Progenitor cell of endocrine pancreas (in vitro differentiated cells): ENCODE results near the gene SLC35F3. TPM values are rescaled to one million over a fixed set of nuclear protein-coding genes. Genes with fewer than 3 reads are reported as not detected.

Experiments
- DNase-seq: peaks from one replicate; pipeline ENCODE4 v3.0.0; 2021; ENCODE audit warnings: low spot score; ENCODE audit not compliant: unreplicated experiment
- H3K27ac Mint-ChIP-seq: 2 replicates; pipeline ENCODE4 v1.8.0; 2021; ENCODE audit warnings: mild to moderate bottlenecking, moderate library complexity, mixed read lengths
- H3K27me3 Mint-ChIP-seq: 2 replicates; pipeline ENCODE4 v1.8.0; 2021; ENCODE audit warnings: mixed read lengths
- H3K36me3 Mint-ChIP-seq: 2 replicates; pipeline ENCODE4 v1.8.0; 2022; ENCODE audit warnings: mixed read lengths; ENCODE audit not compliant: insufficient read depth
- H3K4me1 Mint-ChIP-seq: 2 replicates; pipeline ENCODE4 v1.8.0; 2021; ENCODE audit warnings: low read depth, mixed read lengths
- H3K4me3 Mint-ChIP-seq: 2 replicates; pipeline ENCODE4 v1.8.0; 2021; ENCODE audit warnings: low read depth, mild to moderate bottlenecking, moderate library complexity, mixed read lengths
- H3K9me3 Mint-ChIP-seq: 2 replicates; pipeline ENCODE4 v1.8.0; 2021; ENCODE audit warnings: low read depth, mixed read lengths
- total RNA-seq: library from RNA; stranded (reverse); gene quantifications from 2 replicates; pipeline ENCODE4 v1.2.1, GENCODE V29; 2021
- TF ChIP-seq, protein P1 (sequence below): fragments of 200-600 bp; sonication (generic); IDR thresholded peaks from one replicate; pipeline ENCODE4 v1.5.0; 2021; ENCODE audit warnings: antibody characterized with exemption, mild to moderate bottlenecking; ENCODE audit not compliant: unreplicated experiment

The SLC35F3 gene
- total RNA-seq, 1 donor from 2014 or later: 0.74 TPM

DNA sequence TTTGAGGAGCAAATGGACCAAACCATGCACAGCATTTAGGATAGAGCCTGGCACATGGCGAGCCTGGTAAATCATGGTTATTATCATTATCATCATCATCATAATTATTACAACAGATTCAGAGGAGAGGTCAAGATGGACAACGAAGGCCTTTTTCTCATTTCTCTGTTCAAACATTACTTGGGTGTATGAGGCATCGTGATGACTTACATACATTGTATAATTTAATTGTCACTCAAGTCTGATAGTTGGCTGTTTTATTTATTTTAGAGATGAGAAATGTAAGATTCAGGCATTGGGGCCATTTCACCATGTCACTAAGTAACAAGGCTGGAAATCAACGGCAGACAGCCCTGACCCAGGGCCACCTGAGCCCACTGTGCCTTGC is 68.1 kb downstream of the SLC35F3 start:
- Mint-ChIP-seq H3K27me3 (no peaks in the 10 kb centered on the region), H3K27ac (no peak overlapping the region)

DNA sequence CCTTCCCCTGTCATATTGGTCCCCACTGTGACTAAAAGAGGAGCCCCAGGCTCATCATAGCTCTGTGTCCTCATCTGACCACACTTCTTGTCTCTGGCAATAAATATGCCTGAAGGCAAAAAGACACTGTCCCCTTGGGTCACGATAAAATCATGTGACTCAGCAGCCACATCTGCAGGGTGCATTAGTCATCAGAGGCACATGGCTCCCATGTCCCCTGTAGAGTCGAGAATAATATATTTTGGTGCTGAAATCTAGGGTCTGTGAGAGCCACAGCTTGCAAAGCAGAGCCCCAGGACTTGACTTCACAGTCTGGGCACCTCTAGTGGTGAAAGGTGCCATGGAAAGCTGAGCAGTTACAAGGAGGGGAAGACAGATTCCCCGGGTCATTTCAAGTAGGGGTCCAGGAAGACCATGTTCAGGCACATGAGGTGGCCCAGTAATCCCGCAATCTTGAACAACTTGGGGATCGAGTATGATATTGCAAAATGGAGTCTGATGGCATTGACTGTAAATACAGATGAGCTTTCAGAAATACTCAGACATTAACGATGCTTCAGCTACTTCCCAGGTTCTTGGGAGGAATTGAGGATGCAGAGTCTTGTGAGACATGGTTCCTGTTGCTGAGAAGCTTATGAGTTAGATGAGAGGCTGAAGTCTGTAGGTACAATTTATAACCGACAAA is 68.6 kb downstream of the SLC35F3 start:
- H3K27me3 Mint-ChIP-seq: peaks cover 3% of the 10 kb centered on the region
- H3K9me3 Mint-ChIP-seq: no peaks in the 10 kb centered on the region
- H3K27ac Mint-ChIP-seq: no peak overlapping the region
- no peak for DNase-seq
- no peaks in the 10 kb centered on the region for H3K4me1 Mint-ChIP-seq
- no peaks in the 10 kb centered on the region for H3K36me3 Mint-ChIP-seq
- TF ChIP-seq, protein P1, sequence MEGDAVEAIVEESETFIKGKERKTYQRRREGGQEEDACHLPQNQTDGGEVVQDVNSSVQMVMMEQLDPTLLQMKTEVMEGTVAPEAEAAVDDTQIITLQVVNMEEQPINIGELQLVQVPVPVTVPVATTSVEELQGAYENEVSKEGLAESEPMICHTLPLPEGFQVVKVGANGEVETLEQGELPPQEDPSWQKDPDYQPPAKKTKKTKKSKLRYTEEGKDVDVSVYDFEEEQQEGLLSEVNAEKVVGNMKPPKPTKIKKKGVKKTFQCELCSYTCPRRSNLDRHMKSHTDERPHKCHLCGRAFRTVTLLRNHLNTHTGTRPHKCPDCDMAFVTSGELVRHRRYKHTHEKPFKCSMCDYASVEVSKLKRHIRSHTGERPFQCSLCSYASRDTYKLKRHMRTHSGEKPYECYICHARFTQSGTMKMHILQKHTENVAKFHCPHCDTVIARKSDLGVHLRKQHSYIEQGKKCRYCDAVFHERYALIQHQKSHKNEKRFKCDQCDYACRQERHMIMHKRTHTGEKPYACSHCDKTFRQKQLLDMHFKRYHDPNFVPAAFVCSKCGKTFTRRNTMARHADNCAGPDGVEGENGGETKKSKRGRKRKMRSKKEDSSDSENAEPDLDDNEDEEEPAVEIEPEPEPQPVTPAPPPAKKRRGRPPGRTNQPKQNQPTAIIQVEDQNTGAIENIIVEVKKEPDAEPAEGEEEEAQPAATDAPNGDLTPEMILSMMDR: no peak
- no peak overlapping the region for H3K4me3 Mint-ChIP-seq

More for the DNA sequence above, 68.1 kb downstream of the SLC35F3 start:
- Mint-ChIP-seq H3K4me1 (no peaks in the 10 kb centered on the region), H3K9me3 (no peaks in the 10 kb centered on the region), H3K4me3 (no peak overlapping the region), H3K36me3 (no peaks in the 10 kb centered on the region)
- TF ChIP-seq, protein P1: no peak
- DNase-seq: no peak

DNA sequence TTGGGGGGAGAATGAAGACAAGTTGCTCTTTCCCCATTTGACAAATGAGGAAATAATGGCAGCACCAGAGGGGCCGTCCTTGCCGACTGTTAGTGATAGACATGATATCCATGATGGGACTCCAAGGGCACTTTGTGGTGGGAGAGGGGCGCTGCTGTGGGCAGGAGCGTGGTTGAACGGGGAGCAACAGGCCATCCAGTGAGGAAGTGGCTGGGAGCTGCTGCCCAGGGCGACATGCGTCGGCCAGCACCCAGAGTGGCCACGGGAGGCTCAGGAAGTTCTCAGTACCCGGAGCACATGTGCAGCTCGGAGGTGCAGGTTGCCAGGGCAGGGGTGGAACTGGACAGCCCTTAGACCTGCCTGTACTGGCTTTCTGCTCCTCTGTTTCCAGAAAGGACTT is 71.0 kb downstream of the SLC35F3 start:
- peaks cover 3% of the 10 kb centered on the region for H3K27me3 Mint-ChIP-seq
- TF ChIP-seq, protein P1: no peak
- H3K27ac Mint-ChIP-seq: no peak overlapping the region
- no peak for DNase-seq
- no peaks in the 10 kb centered on the region for H3K4me1 Mint-ChIP-seq
- H3K36me3 Mint-ChIP-seq: no peaks in the 10 kb centered on the region
- no peaks in the 10 kb centered on the region for H3K9me3 Mint-ChIP-seq
- no peak overlapping the region for H3K4me3 Mint-ChIP-seq

- Mint-ChIP-seq H3K27me3 (peaks cover 7% of the 10 kb centered on the region), H3K4me1 (no peaks in the 10 kb centered on the region), H3K9me3 (no peaks in the 10 kb centered on the region), H3K36me3 (no peaks in the 10 kb centered on the region), H3K4me3 (no peak overlapping the region), H3K27ac (no peak overlapping the region)
- no peak for DNase-seq
- TF ChIP-seq, protein P1: no peak
Observed at GRCh38 chr1:233981042-233981675, 76.7 kb downstream of the SLC35F3 start.

- DNase-seq: no peak
- Mint-ChIP-seq H3K27ac (no peak overlapping the region), H3K36me3 (no peaks in the 10 kb centered on the region), H3K4me3 (no peak overlapping the region), H3K9me3 (no peaks in the 10 kb centered on the region), H3K4me1 (no peaks in the 10 kb centered on the region), H3K27me3 (peaks cover 13% of the 10 kb centered on the region)
- TF ChIP-seq, protein P1: no peak
Observed at GRCh38 chr1:233982827-233983518, 78.5 kb downstream of the SLC35F3 start.
